PC-9 (cell line): Measurements from ENCODE around the gene FGD2. TPM values are rescaled to one million over a fixed set of nuclear protein-coding genes. Genes with fewer than 3 reads are reported as not detected.

Experiments
- BruUV-seq: library from RNA; stranded (reverse); fragments of 400-500 nt; replicated peaks from 2 replicates; lab custom pipeline; 2021; lab: Mats Ljungman, UMichigan
- CTCF ChIA-PET: fragments of 300-600 bp; sonication (Branson Sonifier 250); formaldehyde crosslinking; loops from one replicate; lab custom pipeline; 2022; ENCODE audit warnings: antibody characterized with exemption; lab: Charles Lee
- POLR2A ChIA-PET: fragments of 300-600 bp; sonication (Branson Sonifier 250); formaldehyde crosslinking; loops from one replicate; lab custom pipeline; 2022; ENCODE audit warnings: antibody characterized with exemption; ENCODE audit not compliant: unreplicated experiment; lab: Charles Lee
- DNase-seq, 2 experiments: peaks; one replicate each; pipeline versions ENCODE4 v3.0.0 to v3.0.0-alpha.2; 2015 to 2022; ENCODE audit warnings: mixed read lengths in 1 of 2
- H2AFZ ChIP-seq: fragments of 200-600 bp; sonication (generic); 2 replicates; pipeline ENCODE4 v1.8.1; 2017; ENCODE audit warnings: antibody characterized with exemption
- H3F3A ChIP-seq: fragments of 200-600 bp; sonication (generic); 2 replicates; pipeline ENCODE4 v1.8.1; 2017; ENCODE audit warnings: antibody characterized with exemption, mild to moderate bottlenecking, low read depth; ENCODE audit not compliant: insufficient read depth
- H3K27ac ChIP-seq: fragments of 200-600 bp; sonication (generic); 2 replicates; pipeline ENCODE4 v1.6.1; 2016; ENCODE audit warnings: mixed run types
- H3K27me3 ChIP-seq: fragments of 200-600 bp; sonication (generic); 2 replicates; pipeline ENCODE4 v1.6.1; 2016; ENCODE audit warnings: low read depth, mixed run types; ENCODE audit not compliant: insufficient read depth
- H3K36me3 ChIP-seq: fragments of 200-600 bp; sonication (generic); 2 replicates; pipeline ENCODE4 v1.6.1; 2016; ENCODE audit warnings: low read depth, mixed run types
- H3K4me1 ChIP-seq: fragments of 200-600 bp; sonication (generic); replicated peaks from 2 replicates; pipeline ENCODE4 v1.6.1; 2016; ENCODE audit warnings: mixed run types; ENCODE audit not compliant: insufficient read depth
- H3K4me2 ChIP-seq: fragments of 200-600 bp; sonication (generic); 2 replicates; pipeline ENCODE4 v1.6.1; 2017; ENCODE audit warnings: mixed run types
- H3K4me3 ChIP-seq: fragments of 200-600 bp; sonication (generic); 2 replicates; pipeline ENCODE4 v1.6.1; 2016; ENCODE audit warnings: mixed run types
- H3K79me2 ChIP-seq: fragments of 200-600 bp; sonication (generic); 2 replicates; pipeline ENCODE4 v1.6.1; 2017; ENCODE audit warnings: low read depth, mixed run types
- H3K9me2 ChIP-seq: fragments of 200-600 bp; sonication (generic); 2 replicates; pipeline ENCODE4 v1.8.1; 2017; ENCODE audit warnings: mild to moderate bottlenecking; ENCODE audit not compliant: insufficient read depth
- H3K9me3 ChIP-seq: fragments of 200-600 bp; sonication (generic); 2 replicates; pipeline ENCODE4 v1.8.1; 2016; ENCODE audit warnings: low read depth; ENCODE audit not compliant: insufficient read depth
- H4K20me1 ChIP-seq: fragments of 200-600 bp; sonication (generic); 2 replicates; pipeline ENCODE4 v1.8.1; 2017; ENCODE audit not compliant: insufficient read depth
- EZH2 ChIP-seq: fragments of 200-600 bp; sonication (generic); IDR thresholded peaks from 2 replicates; pipeline ENCODE4 v1.8.0; 2017; ENCODE audit warnings: antibody characterized with exemption, low read depth
- intact Hi-C: fragments of 100-400 bp; cut with micrococcal nuclease; formaldehyde crosslinking; loops from one replicate; pipeline ENCODE4 v1.10.0; 2022; ENCODE audit not compliant: unreplicated experiment
- total RNA-seq: library from RNA; stranded (reverse); gene quantifications from 2 replicates; pipeline ENCODE4 v1.2.3, GENCODE V29; 2021
- TF ChIP-seq, protein P1 (sequence below): fragments of 200-600 bp; sonication (generic); conservative IDR thresholded peaks from 2 replicates; pipeline ENCODE4 v1.6.1; 2017; ENCODE audit warnings: mixed run types, antibody characterized with exemption, mild to moderate bottlenecking, moderate library complexity

FGD2 gene
- total RNA-seq, 1 experiment from 2014 or later = 0.50 TPM

DNA sequence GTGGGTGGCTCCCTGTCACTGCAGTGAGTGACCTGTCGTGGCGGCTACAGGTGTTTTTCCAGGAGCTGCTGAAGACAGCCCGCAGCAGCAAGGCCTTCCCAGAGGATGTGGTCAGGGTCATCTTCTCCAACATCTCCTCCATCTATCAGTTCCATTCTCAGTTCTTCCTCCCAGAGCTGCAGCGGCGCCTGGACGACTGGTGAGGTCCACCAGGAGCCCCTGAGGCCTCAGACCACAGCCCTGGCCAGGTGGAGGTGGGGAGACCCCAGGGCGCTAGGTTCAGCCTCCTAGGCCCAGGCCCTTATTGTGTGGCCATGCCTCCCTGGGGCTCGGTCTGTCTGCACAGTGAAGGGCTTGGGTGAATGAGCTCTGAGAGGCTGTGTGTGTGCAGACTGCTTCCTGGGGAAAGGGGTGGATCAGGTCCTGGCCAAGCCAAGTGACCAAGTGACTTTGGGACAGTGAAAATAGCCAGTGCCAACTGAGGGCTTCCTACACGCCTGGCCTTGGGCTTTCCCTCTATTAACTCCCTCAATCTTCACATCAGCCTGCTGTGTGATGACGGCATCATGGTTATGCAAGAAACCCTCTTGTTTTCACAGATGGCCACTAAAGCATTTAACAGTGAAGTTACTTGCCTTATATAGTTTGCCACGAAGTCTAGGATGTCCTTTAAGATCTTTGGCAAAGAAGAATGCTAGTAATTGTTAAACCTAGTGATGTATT is 6.4 kb downstream of the FGD2 start:
- H2AFZ ChIP-seq = no peak overlapping the region
- no peaks in the 10 kb centered on the region for H3K79me2 ChIP-seq
- H3K4me3 ChIP-seq = no peak overlapping the region
- ChIA-PET CTCF (no interaction called here), POLR2A (no interaction called here)
- no peaks in the 10 kb centered on the region for H3K9me2 ChIP-seq
- no peak for DNase-seq
- no peaks in the 10 kb centered on the region for H4K20me1 ChIP-seq
- H3K27ac ChIP-seq = no peak overlapping the region
- no peak overlapping the region for H3K4me2 ChIP-seq
- H3K9me3 ChIP-seq = no peaks in the 10 kb centered on the region
- no TSS peak for BruUV-seq
- no peaks in the 10 kb centered on the region for H3F3A ChIP-seq
- intact Hi-C loops = no loop called here
- TF ChIP-seq, protein P1, sequence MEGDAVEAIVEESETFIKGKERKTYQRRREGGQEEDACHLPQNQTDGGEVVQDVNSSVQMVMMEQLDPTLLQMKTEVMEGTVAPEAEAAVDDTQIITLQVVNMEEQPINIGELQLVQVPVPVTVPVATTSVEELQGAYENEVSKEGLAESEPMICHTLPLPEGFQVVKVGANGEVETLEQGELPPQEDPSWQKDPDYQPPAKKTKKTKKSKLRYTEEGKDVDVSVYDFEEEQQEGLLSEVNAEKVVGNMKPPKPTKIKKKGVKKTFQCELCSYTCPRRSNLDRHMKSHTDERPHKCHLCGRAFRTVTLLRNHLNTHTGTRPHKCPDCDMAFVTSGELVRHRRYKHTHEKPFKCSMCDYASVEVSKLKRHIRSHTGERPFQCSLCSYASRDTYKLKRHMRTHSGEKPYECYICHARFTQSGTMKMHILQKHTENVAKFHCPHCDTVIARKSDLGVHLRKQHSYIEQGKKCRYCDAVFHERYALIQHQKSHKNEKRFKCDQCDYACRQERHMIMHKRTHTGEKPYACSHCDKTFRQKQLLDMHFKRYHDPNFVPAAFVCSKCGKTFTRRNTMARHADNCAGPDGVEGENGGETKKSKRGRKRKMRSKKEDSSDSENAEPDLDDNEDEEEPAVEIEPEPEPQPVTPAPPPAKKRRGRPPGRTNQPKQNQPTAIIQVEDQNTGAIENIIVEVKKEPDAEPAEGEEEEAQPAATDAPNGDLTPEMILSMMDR = no peak
- TF ChIP-seq EZH2 = no peak
- no peaks in the 10 kb centered on the region for H3K27me3 ChIP-seq
- no peaks in the 10 kb centered on the region for H3K4me1 ChIP-seq
- H3K36me3 ChIP-seq = no peaks in the 10 kb centered on the region

DNA sequence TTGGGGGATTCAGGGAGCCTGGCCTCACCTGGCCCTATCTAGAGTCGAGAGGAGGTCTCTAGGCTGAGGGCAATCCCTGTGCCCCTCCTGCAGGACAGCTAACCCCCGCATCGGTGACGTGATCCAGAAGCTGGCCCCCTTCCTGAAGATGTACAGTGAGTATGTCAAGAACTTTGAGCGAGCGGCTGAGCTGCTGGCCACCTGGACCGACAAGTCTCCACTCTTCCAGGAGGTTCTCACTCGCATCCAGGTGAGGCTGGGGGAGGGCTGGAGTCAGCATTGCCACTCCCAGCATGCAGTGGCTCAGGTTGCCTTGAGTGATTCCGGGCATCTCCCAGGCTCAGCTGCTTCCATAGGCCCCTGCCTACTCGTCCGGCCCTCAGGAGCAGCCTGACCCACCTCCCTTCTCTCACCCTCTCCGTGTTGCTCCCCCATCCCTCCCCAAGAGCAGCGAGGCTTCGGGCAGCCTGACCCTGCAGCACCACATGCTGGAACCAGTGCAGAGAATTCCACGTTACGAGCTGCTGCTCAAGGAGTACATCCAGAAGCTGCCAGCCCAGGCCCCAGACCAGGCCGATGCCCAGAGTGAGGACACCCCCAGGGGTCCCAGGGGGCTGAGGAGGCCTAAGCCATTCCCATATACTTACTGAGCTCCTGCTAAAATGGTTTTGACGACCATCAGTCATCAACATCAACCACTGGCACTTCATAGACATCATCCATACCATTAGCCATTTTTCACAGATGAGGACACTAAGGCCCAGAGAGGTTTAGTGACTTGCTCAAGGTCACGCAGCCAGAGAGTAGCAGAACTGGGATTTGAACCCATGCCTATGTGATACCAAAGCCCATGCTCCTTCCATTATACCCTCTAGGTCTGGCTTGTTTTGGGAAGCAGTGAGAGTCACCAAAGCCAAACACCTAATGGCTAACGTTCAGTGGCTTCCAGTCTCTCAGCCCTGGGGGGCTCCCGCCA is 8.3 kb downstream of the FGD2 start:
- Histone ChIP-seq H3K27me3 (no peaks in the 10 kb centered on the region), H3K9me3 (no peaks in the 10 kb centered on the region), H3K4me3 (no peak overlapping the region), H3K4me1 (peaks cover 5% of the 10 kb centered on the region), H3F3A (0 out of 2 replicates have a peak, but pooled peaks cover 4% of the 10 kb centered on the region), H3K27ac (no peak overlapping the region), H3K79me2 (no peaks in the 10 kb centered on the region), H3K4me2 (no peak overlapping the region), H3K9me2 (no peaks in the 10 kb centered on the region), H3K36me3 (no peaks in the 10 kb centered on the region), H4K20me1 (no peaks in the 10 kb centered on the region), H2AFZ (no peak overlapping the region)
- intact Hi-C loops = no loop called here
- no peak for DNase-seq
- ChIA-PET CTCF (interaction anchor here (0.6 kb wide), 1 partner anchor 891 kb away, joined by 3 read pairs; no protein-coding TSS in a partner anchor), POLR2A (no interaction called here)
- TF ChIP-seq, protein P1 = no peak
- BruUV-seq = no TSS peak

DNA sequence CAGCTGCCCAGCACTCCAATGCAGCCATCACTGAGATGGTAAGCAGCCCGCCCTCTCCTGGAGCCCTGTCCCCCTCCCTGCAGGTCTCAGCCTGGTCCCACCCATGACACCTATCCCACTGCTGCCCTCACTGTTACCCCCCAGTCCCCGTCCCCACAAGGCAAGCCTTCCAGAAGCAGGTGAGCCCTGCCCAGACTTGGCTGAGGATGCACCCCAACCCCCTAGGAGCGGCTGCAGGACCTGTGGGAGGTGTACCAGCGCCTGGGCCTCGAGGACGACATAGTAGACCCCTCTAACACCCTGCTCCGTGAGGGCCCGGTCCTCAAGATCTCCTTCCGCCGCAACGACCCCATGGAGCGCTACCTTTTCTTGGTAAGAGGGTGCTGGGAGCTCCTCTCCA is 9.2 kb downstream of the FGD2 start:
- no peak overlapping the region for H3K4me2 ChIP-seq
- BruUV-seq = no TSS peak
- no peak overlapping the region for H3K4me3 ChIP-seq
- H3F3A ChIP-seq = peaks cover 9% of the 10 kb centered on the region
- no peaks in the 10 kb centered on the region for H3K9me2 ChIP-seq
- CTCF ChIA-PET = no interaction called here
- H3K9me3 ChIP-seq = no peaks in the 10 kb centered on the region
- TF ChIP-seq, protein P1 = no peak
- TF ChIP-seq EZH2 = no peak
- POLR2A ChIA-PET = no interaction called here
- intact Hi-C loops = loop anchor here (5.0 kb wide), 1 partner anchor 142 kb away; the partner anchor contains the start of gene PPIL1
- no peak overlapping the region for H2AFZ ChIP-seq
- no peaks in the 10 kb centered on the region for H3K27me3 ChIP-seq
- DNase-seq = no peak
- no peak overlapping the region for H3K27ac ChIP-seq
- H3K36me3 ChIP-seq = no peaks in the 10 kb centered on the region
- H3K4me1 ChIP-seq = peaks cover 13% of the 10 kb centered on the region
- no peaks in the 10 kb centered on the region for H4K20me1 ChIP-seq
- no peaks in the 10 kb centered on the region for H3K79me2 ChIP-seq
